ENCODE results near the gene VPS26A. TPM values are rescaled to one million over a fixed set of nuclear protein-coding genes. Genes with fewer than 3 reads are reported as not detected.

Gene VPS26A
- total and polyA plus RNA-seq, 2 experiments from 2014 or later: 29.0 to 41.6 TPM

DNA sequence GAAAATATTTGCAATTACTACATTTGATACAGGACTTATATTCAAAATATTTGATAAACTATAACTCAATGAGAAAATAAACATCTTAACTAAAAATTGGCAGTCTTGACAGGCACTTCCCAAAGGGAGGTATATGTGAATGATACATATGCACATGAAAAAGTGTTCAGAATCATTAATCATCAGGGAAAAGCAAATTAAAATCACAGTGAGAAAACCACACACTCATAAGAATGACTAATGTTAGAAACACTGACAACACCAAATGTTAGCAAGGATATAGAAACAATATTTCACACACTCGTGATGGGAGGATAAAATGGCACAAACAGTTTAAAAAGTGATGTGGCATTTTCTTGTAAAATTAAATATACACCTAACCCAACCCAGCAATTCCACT is 4.1 kb upstream of the VPS26A start:
- no peak for TF ChIP-seq NANOG (IDR thresholded peaks at IDR 0.05; ENCODE audit: borderline replicate concordance)
- Histone ChIP-seq H3K9me2 (ENCODE audit: insufficient read depth) (no peaks in the 10 kb centered on the region), H2AFZ (no peak overlapping the region), H4K20me1 (replicated peaks; ENCODE audit: insufficient read depth) (no peaks in the 10 kb centered on the region), H3K79me2 (replicated peaks; ENCODE audit: insufficient read depth) (peaks cover under 1% of the 10 kb centered on the region), H3K4me3 (no peak overlapping the region), H3K27me3 (ENCODE audit: insufficient read depth) (no peaks in the 10 kb centered on the region), H3K27ac (ENCODE audit: low read depth) (no peak overlapping the region), H3K4me1 (ENCODE audit: insufficient read depth) (peaks cover 7% of the 10 kb centered on the region; the same call in 1 of the 2 replicates), H3F3A (replicated peaks; ENCODE audit: low read depth) (peaks cover 4% of the 10 kb centered on the region), H3K36me3 (ENCODE audit: insufficient read depth) (no peaks in the 10 kb centered on the region), H3K4me2 (no peak overlapping the region)
- Mint-ChIP-seq H3K9me3 (no peaks in the 10 kb centered on the region), H3K27ac (no peak overlapping the region), H3K4me1 (peaks cover 10% of the 10 kb centered on the region; the same call in 2 of the 3 replicates), H3K27me3 (ENCODE audit: insufficient read depth, low read depth, poor library complexity) (peaks cover 4% of the 10 kb centered on the region), H3K36me3 (ENCODE audit: low read depth) (no peaks in the 10 kb centered on the region), H3K4me3 (no peak overlapping the region)
- DNase-seq (ENCODE audit: low spot score): no peak
- no peak for ATAC-seq

- H3K27ac ChIP-seq (ENCODE audit: low read depth): peak overlapping the region; percentile 98
Observed at GRCh38 chr10:69123306-69123746, 652 bp upstream of the VPS26A start.

DNA sequence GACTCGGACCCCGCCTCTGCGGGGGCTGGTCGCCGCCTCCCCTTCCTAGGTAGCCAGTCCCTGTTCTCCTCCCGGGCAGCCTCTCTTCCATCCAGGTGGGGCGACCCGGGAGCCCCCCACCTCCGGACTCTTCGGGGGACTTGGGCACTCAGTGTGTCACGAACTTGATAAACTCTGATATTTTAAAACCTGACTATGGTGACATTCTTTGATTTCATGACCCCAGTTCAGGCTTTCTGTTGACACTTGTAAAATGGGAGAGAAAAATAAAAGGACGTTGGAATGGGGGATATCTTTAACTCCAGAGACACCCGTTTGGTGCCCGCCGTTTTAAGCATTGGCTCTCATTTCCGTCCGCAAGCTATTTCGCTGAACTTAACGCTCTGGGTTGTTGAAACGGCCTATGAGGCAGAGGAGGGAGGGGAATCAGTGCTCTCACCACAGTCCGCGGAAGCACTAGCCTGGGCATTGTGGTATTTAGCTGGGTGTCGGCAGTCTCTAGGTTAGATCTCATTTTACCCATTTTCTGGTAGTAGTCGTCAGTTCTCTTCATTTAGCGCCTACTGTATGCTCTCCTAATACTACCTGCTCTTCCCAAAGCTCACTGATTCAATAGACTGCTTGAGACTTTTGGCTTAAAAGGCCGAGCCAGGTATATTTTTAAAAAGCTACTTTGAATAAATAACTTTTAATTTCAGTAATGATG is 738 bp downstream of the VPS26A start:
- H3K4me3 Mint-ChIP-seq: peak overlapping the region; percentile 95
- peak; percentile 69 for DNase-seq (ENCODE audit: low spot score)
- 0 out of 2 replicates have a peak, but pooled peaks cover 10% of the 10 kb centered on the region for H4K20me1 ChIP-seq (replicated peaks; ENCODE audit: insufficient read depth)
- TF ChIP-seq ZNF331 (CRISPR knock-in tag; IDR thresholded peaks at IDR 0.05; ENCODE audit: low read depth) (no peak), CREB1 (CRISPR knock-in tag; IDR thresholded peaks at IDR 0.05; ENCODE audit: low read depth) (no peak)

More at GRCh38 chr10:69123306-69123746, 652 bp upstream of the VPS26A start:
- Mint-ChIP-seq H3K9me3 (no peaks in the 10 kb centered on the region), H3K4me3 (peak overlapping the region; percentile 95), H3K27me3 (ENCODE audit: insufficient read depth, low read depth, poor library complexity) (peaks cover 4% of the 10 kb centered on the region), H3K27ac (peak overlapping the region; percentile 99), H3K4me1 (peaks cover 10% of the 10 kb centered on the region; the same call in 2 of the 3 replicates), H3K36me3 (ENCODE audit: low read depth) (no peaks in the 10 kb centered on the region)
- peak overlapping the region; percentile 95 for H2AFZ ChIP-seq
- no peaks in the 10 kb centered on the region for H3K27me3 ChIP-seq (ENCODE audit: insufficient read depth)
- H4K20me1 ChIP-seq (replicated peaks; ENCODE audit: insufficient read depth): 0 out of 2 replicates have a peak, but pooled peaks cover 6% of the 10 kb centered on the region
- peaks cover 35% of the 10 kb centered on the region for H3K79me2 ChIP-seq (replicated peaks; ENCODE audit: insufficient read depth)
- H3K9me2 ChIP-seq (ENCODE audit: insufficient read depth): no peaks in the 10 kb centered on the region
- TF ChIP-seq, protein P1, sequence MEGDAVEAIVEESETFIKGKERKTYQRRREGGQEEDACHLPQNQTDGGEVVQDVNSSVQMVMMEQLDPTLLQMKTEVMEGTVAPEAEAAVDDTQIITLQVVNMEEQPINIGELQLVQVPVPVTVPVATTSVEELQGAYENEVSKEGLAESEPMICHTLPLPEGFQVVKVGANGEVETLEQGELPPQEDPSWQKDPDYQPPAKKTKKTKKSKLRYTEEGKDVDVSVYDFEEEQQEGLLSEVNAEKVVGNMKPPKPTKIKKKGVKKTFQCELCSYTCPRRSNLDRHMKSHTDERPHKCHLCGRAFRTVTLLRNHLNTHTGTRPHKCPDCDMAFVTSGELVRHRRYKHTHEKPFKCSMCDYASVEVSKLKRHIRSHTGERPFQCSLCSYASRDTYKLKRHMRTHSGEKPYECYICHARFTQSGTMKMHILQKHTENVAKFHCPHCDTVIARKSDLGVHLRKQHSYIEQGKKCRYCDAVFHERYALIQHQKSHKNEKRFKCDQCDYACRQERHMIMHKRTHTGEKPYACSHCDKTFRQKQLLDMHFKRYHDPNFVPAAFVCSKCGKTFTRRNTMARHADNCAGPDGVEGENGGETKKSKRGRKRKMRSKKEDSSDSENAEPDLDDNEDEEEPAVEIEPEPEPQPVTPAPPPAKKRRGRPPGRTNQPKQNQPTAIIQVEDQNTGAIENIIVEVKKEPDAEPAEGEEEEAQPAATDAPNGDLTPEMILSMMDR (conservative IDR thresholded peaks at IDR 0.05; ENCODE audit: low read depth in 2 of 2): no peak; a peak in 1 of 4 replicates
- no peak for TF ChIP-seq CREB1 (CRISPR knock-in tag; IDR thresholded peaks at IDR 0.05; ENCODE audit: low read depth)
- no peak for TF ChIP-seq JUNB (IDR thresholded peaks at IDR 0.05; ENCODE audit: unreplicated experiment)
- no peak for TF ChIP-seq EZH2 (IDR thresholded peaks at IDR 0.05; ENCODE audit: low read depth, unreplicated experiment)
- TF ChIP-seq ZNF114 (CRISPR knock-in tag; IDR thresholded peaks at IDR 0.05): no peak
- peak overlapping the region; percentile 93 for H3K4me3 ChIP-seq
- peak; percentile 76 for ATAC-seq
- H3K36me3 ChIP-seq (ENCODE audit: insufficient read depth): no peaks in the 10 kb centered on the region
- peaks cover 5% of the 10 kb centered on the region for H3F3A ChIP-seq (replicated peaks; ENCODE audit: low read depth)
- DNase-seq (ENCODE audit: low spot score): peak; percentile 73
- peak overlapping the region; percentile 83 for H3K4me2 ChIP-seq
- peaks cover 18% of the 10 kb centered on the region for H3K4me1 ChIP-seq (ENCODE audit: insufficient read depth)

More for the DNA sequence above, 738 bp downstream of the VPS26A start:
- Mint-ChIP-seq H3K9me3 (no peaks in the 10 kb centered on the region), H3K27me3 (ENCODE audit: insufficient read depth, low read depth, poor library complexity) (peaks cover 4% of the 10 kb centered on the region), H3K36me3 (ENCODE audit: low read depth) (no peaks in the 10 kb centered on the region), H3K4me1 (peaks cover 12% of the 10 kb centered on the region; the same call in 2 of the 3 replicates), H3K27ac (peak overlapping the region; percentile 93)
- peak overlapping the region; percentile 83; the same call in 1 of the 2 replicates for H2AFZ ChIP-seq
- H3K27ac ChIP-seq (ENCODE audit: low read depth): peak overlapping the region; percentile 87
- H3F3A ChIP-seq (replicated peaks; ENCODE audit: low read depth): peaks cover 5% of the 10 kb centered on the region
- peak overlapping the region; percentile 79 for H3K4me2 ChIP-seq
- H3K4me1 ChIP-seq (ENCODE audit: insufficient read depth): peaks cover 18% of the 10 kb centered on the region
- ATAC-seq: peak; percentile 11
- H3K27me3 ChIP-seq (ENCODE audit: insufficient read depth): no peaks in the 10 kb centered on the region
- H3K4me3 ChIP-seq: peak overlapping the region; percentile 93
- peaks cover 49% of the 10 kb centered on the region for H3K79me2 ChIP-seq (replicated peaks; ENCODE audit: insufficient read depth)
- no peaks in the 10 kb centered on the region for H3K36me3 ChIP-seq (ENCODE audit: insufficient read depth)
- H3K9me2 ChIP-seq (ENCODE audit: insufficient read depth): no peaks in the 10 kb centered on the region

Data from GM23338 (cell line).